PC-3 (cell line): Measurements from ENCODE around the gene UBL4A. TPM values are rescaled to one million over a fixed set of nuclear protein-coding genes. Genes with fewer than 3 reads are reported as not detected.

ENCODE experiments used
- ATAC-seq: fragments of 200-7000 bp; cut with Tn5 transposase; 2 replicates; pipeline ENCODE4 v1.9.1; 2020; ENCODE audit warnings: mild to moderate bottlenecking, moderate library complexity
- BruUV-seq: library from RNA; stranded (reverse); fragments of 400-500 nt; replicated peaks from 2 replicates; lab custom pipeline; 2021; lab: Mats Ljungman, UMichigan
- CTCF ChIA-PET: fragments of 300-600 bp; sonication (Branson Sonifier 250); formaldehyde crosslinking; loops from one replicate; lab custom pipeline; 2022; ENCODE audit warnings: antibody characterized with exemption; lab: Charles Lee
- POLR2A ChIA-PET: fragments of 300-600 bp; sonication (Branson Sonifier 250); formaldehyde crosslinking; loops from one replicate; lab custom pipeline; 2022; ENCODE audit warnings: antibody characterized with exemption; ENCODE audit not compliant: unreplicated experiment; lab: Charles Lee
- DNase-seq: peaks from one replicate; pipeline ENCODE4 v3.0.0-alpha.2; 2015
- H2AFZ ChIP-seq: fragments of 300-600 bp; sonication (generic); 2 replicates; pipeline ENCODE4 v1.6.0; 2016; ENCODE audit warnings: antibody characterized with exemption, low read length
- H3F3A ChIP-seq: fragments of 300-600 bp; sonication (generic); one replicate; pipeline ENCODE4 v1.6.0; 2017; ENCODE audit warnings: antibody characterized with exemption, low read length, control low read depth, mild to moderate bottlenecking; ENCODE audit not compliant: unreplicated experiment
- H3K27ac ChIP-seq: fragments of 300-600 bp; sonication (generic); 2 replicates; pipeline ENCODE4 v1.5.1; 2016; ENCODE audit warnings: mild to moderate bottlenecking, low read length
- H3K27me3 ChIP-seq: fragments of 300-600 bp; sonication (generic); 2 replicates; pipeline ENCODE4 v1.6.1; 2016; ENCODE audit warnings: low read length, mixed read lengths
- H3K36me3 ChIP-seq: fragments of 300-600 bp; sonication (generic); 2 replicates; pipeline ENCODE4 v1.6.1; 2016; ENCODE audit warnings: low read depth, mixed run types, low read length, mixed read lengths
- H3K4me1 ChIP-seq: fragments of 300-600 bp; sonication (generic); 2 replicates; pipeline ENCODE4 v1.5.1; 2016; ENCODE audit warnings: low read length; ENCODE audit not compliant: insufficient read depth
- H3K4me2 ChIP-seq: fragments of 300-600 bp; sonication (generic); 2 replicates; pipeline ENCODE4 v1.6.0; 2016; ENCODE audit warnings: low read length
- H3K4me3 ChIP-seq: fragments of 300-600 bp; sonication (generic); 2 replicates; pipeline ENCODE4 v1.5.1; 2016; ENCODE audit warnings: mild to moderate bottlenecking, low read length, mixed read lengths
- H3K79me2 ChIP-seq: fragments of 300-600 bp; sonication (generic); 2 replicates; pipeline ENCODE4 v1.6.1; 2017; ENCODE audit warnings: low read length, mixed read lengths
- H3K9ac ChIP-seq: fragments of 300-600 bp; sonication (generic); 2 replicates; pipeline ENCODE4 v1.6.0; 2016; ENCODE audit warnings: mild to moderate bottlenecking, low read length
- H3K9me2 ChIP-seq: fragments of 300-600 bp; sonication (generic); replicated peaks from 2 replicates; pipeline ENCODE4 v1.6.1; 2016; ENCODE audit warnings: mixed run types, low read length, mixed read lengths
- H3K9me3 ChIP-seq: fragments of 300-600 bp; sonication (generic); 2 replicates; pipeline ENCODE4 v1.6.1; 2016; ENCODE audit warnings: low read length, mixed read lengths
- H4K20me1 ChIP-seq: fragments of 300-600 bp; sonication (generic); 2 replicates; pipeline ENCODE4 v1.6.1; 2016; ENCODE audit warnings: low read length, mixed read lengths
- CTCF ChIP-seq: fragments of 300-600 bp; sonication (generic); conservative IDR thresholded peaks from 2 replicates; pipeline ENCODE4 v1.5.1; 2017; ENCODE audit warnings: antibody characterized with exemption, low read depth, mild to moderate bottlenecking, low read length
- EZH2 ChIP-seq: fragments of 300-600 bp; sonication (generic); IDR thresholded peaks from one replicate; pipeline ENCODE4 v1.6.1; 2017; ENCODE audit warnings: antibody characterized with exemption, mild to moderate bottlenecking, low read length; ENCODE audit not compliant: unreplicated experiment
- EZH2phosphoT487 ChIP-seq: fragments of 300-600 bp; sonication (generic); IDR thresholded peaks from 2 replicates; pipeline ENCODE4 v1.6.1; 2018; ENCODE audit warnings: mild to moderate bottlenecking, antibody characterized with exemption, low read length, borderline replicate concordance
- intact Hi-C: fragments of 100-400 bp; cut with micrococcal nuclease; formaldehyde crosslinking; loops from 2 replicates; pipeline ENCODE4 v1.9.0; 2023
- total RNA-seq: library from RNA; depleted of rRNA; stranded (reverse); fragments of >200 nt; gene quantifications from 2 replicates; pipeline ENCODE4 v1.2.3, GENCODE V29; 2014

UBL4A gene
- total RNA-seq, 1 experiment from 2014 or later: 92.3 TPM

DNA sequence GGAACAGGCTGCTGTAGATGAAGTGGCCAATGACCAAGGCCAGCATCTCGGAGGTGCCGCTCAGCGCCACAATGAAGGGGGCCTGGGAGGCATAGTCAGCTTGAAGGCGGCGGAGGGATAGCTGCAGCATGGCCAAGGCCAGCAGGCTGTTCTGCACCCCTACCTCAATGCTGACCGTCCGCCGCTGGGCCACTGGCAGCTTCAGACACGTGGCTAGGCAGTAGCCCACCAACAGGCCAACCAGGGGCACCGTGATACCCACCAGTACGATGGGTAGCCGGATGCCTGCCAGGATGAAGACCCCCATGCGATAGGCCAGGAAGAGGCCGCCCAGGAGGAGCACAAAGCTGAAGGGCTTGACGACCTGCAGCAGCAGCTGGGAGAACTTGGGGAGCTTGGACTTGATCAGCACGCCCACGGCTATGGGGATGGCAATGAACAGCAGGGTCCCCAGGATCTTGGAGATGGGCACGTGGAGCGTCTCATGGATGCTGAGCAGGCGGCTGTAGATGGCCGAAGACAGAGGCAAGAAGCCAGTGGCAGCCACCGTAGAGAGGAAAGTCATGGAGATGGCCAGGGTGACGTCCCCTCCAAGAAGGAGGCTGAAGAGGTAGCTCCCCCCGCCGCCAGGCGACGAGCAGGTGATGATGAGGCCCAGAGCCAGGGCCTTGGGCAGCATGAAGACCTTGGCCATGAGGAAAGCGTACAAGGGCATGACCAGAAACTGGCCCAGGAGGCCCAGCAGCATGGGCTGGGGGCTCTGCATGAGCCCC is 1.3 kb upstream of the UBL4A start:
- H3K36me3 ChIP-seq: peaks cover 15% of the 10 kb centered on the region
- intact Hi-C loops: no loop called here
- ChIA-PET POLR2A (no interaction called here), CTCF (no interaction called here)
- no peak for DNase-seq
- H3K79me2 ChIP-seq: peaks cover 52% of the 10 kb centered on the region
- no peaks in the 10 kb centered on the region for H3K9me3 ChIP-seq
- H3K4me1 ChIP-seq: peaks cover 34% of the 10 kb centered on the region
- BruUV-seq: no TSS peak
- no peak overlapping the region for H3K9ac ChIP-seq
- no peak overlapping the region for H3K4me2 ChIP-seq
- H2AFZ ChIP-seq: no peak overlapping the region
- no peak overlapping the region for H3K4me3 ChIP-seq
- no peak for TF ChIP-seq EZH2
- TF ChIP-seq CTCF: no peak
- no peak for TF ChIP-seq EZH2phosphoT487
- H3K27ac ChIP-seq: no peak overlapping the region
- H4K20me1 ChIP-seq: no peaks in the 10 kb centered on the region
- no peaks in the 10 kb centered on the region for H3F3A ChIP-seq
- H3K9me2 ChIP-seq: no peaks in the 10 kb centered on the region
- no peaks in the 10 kb centered on the region for H3K27me3 ChIP-seq
- no peak for ATAC-seq

DNA sequence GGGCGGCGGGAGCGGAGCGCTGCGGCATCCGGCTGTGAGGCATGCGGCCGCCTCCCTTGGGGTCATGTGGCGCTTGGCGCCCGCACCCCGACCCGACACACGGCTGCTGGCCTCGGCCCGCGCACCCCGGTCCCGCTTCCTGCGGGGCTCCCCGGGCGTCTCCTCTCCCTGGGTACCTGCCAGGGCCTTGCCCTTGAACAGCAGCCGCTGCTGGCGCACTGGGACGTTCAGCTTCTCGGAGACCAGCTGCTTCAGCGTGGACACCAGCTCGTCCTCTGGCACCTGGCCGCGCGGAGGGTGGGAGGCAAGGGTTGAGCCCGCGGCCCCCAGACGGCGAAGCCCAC is 391 bp downstream of the UBL4A start:
- Histone ChIP-seq H3K4me2 (peak overlapping the region; percentile 96), H2AFZ (peak overlapping the region; percentile 73), H4K20me1 (no peaks in the 10 kb centered on the region), H3K4me1 (peaks cover 34% of the 10 kb centered on the region), H3K9me2 (no peaks in the 10 kb centered on the region), H3K27ac (peak overlapping the region; percentile 43), H3F3A (no peaks in the 10 kb centered on the region), H3K36me3 (peaks cover 15% of the 10 kb centered on the region), H3K9me3 (no peaks in the 10 kb centered on the region), H3K79me2 (peaks cover 52% of the 10 kb centered on the region), H3K9ac (peak overlapping the region; percentile 83), H3K4me3 (peak overlapping the region; percentile 83), H3K27me3 (no peaks in the 10 kb centered on the region)
- no peak; the same call in 1 of the 2 replicates for ATAC-seq
- BruUV-seq: no TSS peak
- ChIA-PET POLR2A (no interaction called here), CTCF (no interaction called here)
- intact Hi-C loops: no loop called here
- no peak for TF ChIP-seq EZH2phosphoT487
- DNase-seq: no peak

- Histone ChIP-seq H3K27ac (no peak overlapping the region; the same call in 1 of the 2 replicates), H3K27me3 (no peaks in the 10 kb centered on the region), H3K36me3 (peaks cover 15% of the 10 kb centered on the region), H3K4me2 (peak overlapping the region; percentile 96), H3F3A (no peaks in the 10 kb centered on the region), H2AFZ (peak overlapping the region; percentile 73; the same call in 1 of the 2 replicates), H3K9me2 (no peaks in the 10 kb centered on the region), H3K4me1 (peaks cover 34% of the 10 kb centered on the region), H3K79me2 (peaks cover 52% of the 10 kb centered on the region), H3K9ac (peak overlapping the region; percentile 83), H4K20me1 (no peaks in the 10 kb centered on the region), H3K9me3 (no peaks in the 10 kb centered on the region), H3K4me3 (peak overlapping the region; percentile 83)
- TF ChIP-seq CTCF (no peak), EZH2phosphoT487 (no peak), EZH2 (no peak)
- BruUV-seq: TSS peak; percentile 5
- peak; percentile 9 for DNase-seq
- ChIA-PET POLR2A (no interaction called here), CTCF (no interaction called here)
- intact Hi-C loops: no loop called here
- no peak for ATAC-seq
These were observed 1.0 kb downstream of the UBL4A start for GRCh38 chrX:154485150-154486051.
